ENCODE results near the gene WRAP73.
"Not testable (repeated sequence)": the region's sequence is repeated elsewhere in the genome, so short reads cannot be mapped to it uniquely, and the experiment has no call there.

WRAP73 gene

GRCh38 chr1:3631320-3632260 is 18.3 kb downstream of the WRAP73 start:
- DNase-seq (ENCODE audit: low read depth in 2 of 2): no peak

- DNase-seq (ENCODE audit: low read depth in 2 of 2): no peak
Observed at GRCh38 chr1:3630914-3631313, 19.0 kb downstream of the WRAP73 start.

- DNase-seq (ENCODE audit: low read depth in 2 of 2): no peak
Observed at GRCh38 chr1:3630161-3630611, 19.7 kb downstream of the WRAP73 start.

- DNase-seq (ENCODE audit: low read depth in 2 of 2): no peak
Observed at GRCh38 chr1:3629561-3630160, 20.2 kb downstream of the WRAP73 start.

- DNase-seq (ENCODE audit: low read depth in 2 of 2): no peak
Observed at GRCh38 chr1:3628445-3628844, 21.5 kb downstream of the WRAP73 start.

GRCh38 chr1:3627515-3628253 is 22.2 kb downstream of the WRAP73 start:
- DNase-seq (ENCODE audit: low read depth in 2 of 2): no peak

- DNase-seq (ENCODE audit: low read depth in 2 of 2): no peak
Observed at GRCh38 chr1:3626025-3626424, 23.9 kb downstream of the WRAP73 start.

GRCh38 chr1:3625151-3625907 is 24.6 kb downstream of the WRAP73 start:
- no peak for DNase-seq (ENCODE audit: low read depth in 2 of 2)

GRCh38 chr1:3624200-3625136 is 25.4 kb downstream of the WRAP73 start, which contains the start of gene TPRG1L:
TPRG1L (plus strand) TSS chr1:3625015; CDS start chr1:3625073, 58 bp downstream.
- DNase-seq (ENCODE audit: low read depth in 2 of 2): peak; percentile 87 to 88

- no peak for DNase-seq (ENCODE audit: low read depth in 2 of 2)
Observed at GRCh38 chr1:3623441-3624199, 26.3 kb downstream of the WRAP73 start.

- DNase-seq (ENCODE audit: low read depth in 2 of 2): not testable (repeated sequence)
Observed at GRCh38 chr1:3622102-3622501, 27.8 kb downstream of the WRAP73 start.

- DNase-seq (ENCODE audit: low read depth in 2 of 2): not testable (repeated sequence)
Observed at GRCh38 chr1:3621151-3621671, 28.7 kb downstream of the WRAP73 start.

- no peak for DNase-seq (ENCODE audit: low read depth in 2 of 2)
Observed at GRCh38 chr1:3620708-3621107, 29.2 kb downstream of the WRAP73 start.

GRCh38 chr1:3618881-3619671 is 30.8 kb downstream of the WRAP73 start:
- peak; percentile 43 to 51 for DNase-seq (ENCODE audit: low read depth in 2 of 2)

- no peak for DNase-seq (ENCODE audit: low read depth in 2 of 2)
Observed at GRCh38 chr1:3618531-3618880, 31.4 kb downstream of the WRAP73 start.

- DNase-seq (ENCODE audit: low read depth in 2 of 2): no peak
Observed at GRCh38 chr1:3617806-3618345, 32.0 kb downstream of the WRAP73 start.

- DNase-seq (ENCODE audit: low read depth in 2 of 2): no peak
Observed at GRCh38 chr1:3616861-3617260, 33.0 kb downstream of the WRAP73 start.

Data from fibroblast of skin of left quadriceps (primary cell).